BLaER1 treated with 17β-estradiol and CSF1 and Interleukin-3, amounts not matched to agents 10 nM and 100 nM (cell line): ENCODE data around the gene KLHL3.

ENCODE experiments used
- H3K27ac ChIP-seq, 11 experiments: shearing (Covaris generic); formaldehyde crosslinking; 2 replicates each; pipeline ENCODE4 v1.8.1; 2022
- H3K27me3 ChIP-seq, 11 experiments: shearing (Covaris generic); formaldehyde crosslinking; 2 replicates each; pipeline ENCODE4 v1.8.1; 2022
- H3K36me3 ChIP-seq, 11 experiments: shearing (Covaris generic); formaldehyde crosslinking; 2 replicates each; pipeline ENCODE4 v1.8.1; 2022
- H3K4me1 ChIP-seq, 10 experiments: shearing (Covaris generic); formaldehyde crosslinking; 2 replicates each; pipeline ENCODE4 v1.8.1; 2022
- H3K4me2 ChIP-seq, 11 experiments: shearing (Covaris generic); formaldehyde crosslinking; 2 replicates each; pipeline ENCODE4 v1.8.1; 2022
- H3K4me3 ChIP-seq, 10 experiments: shearing (Covaris generic); formaldehyde crosslinking; 2 replicates each; pipeline ENCODE4 v1.8.1; 2022
- H3K9ac ChIP-seq, 11 experiments: shearing (Covaris generic); formaldehyde crosslinking; 2 replicates each; pipeline ENCODE4 v1.8.1; 2022
- H3K9me3 ChIP-seq, 11 experiments: shearing (Covaris generic); formaldehyde crosslinking; replicated peaks in 1 of 11; 2 replicates each; pipeline ENCODE4 v1.8.1; 2022
- H4K20me1 ChIP-seq, 11 experiments: shearing (Covaris generic); formaldehyde crosslinking; 2 replicates each; pipeline ENCODE4 v1.8.1; 2022
- Cebpa-rat ChIP-seq, 11 experiments: shearing (Covaris generic); IDR thresholded peaks; 2 replicates each; pipeline ENCODE4 v1.8.1; 2022

The KLHL3 gene

DNA sequence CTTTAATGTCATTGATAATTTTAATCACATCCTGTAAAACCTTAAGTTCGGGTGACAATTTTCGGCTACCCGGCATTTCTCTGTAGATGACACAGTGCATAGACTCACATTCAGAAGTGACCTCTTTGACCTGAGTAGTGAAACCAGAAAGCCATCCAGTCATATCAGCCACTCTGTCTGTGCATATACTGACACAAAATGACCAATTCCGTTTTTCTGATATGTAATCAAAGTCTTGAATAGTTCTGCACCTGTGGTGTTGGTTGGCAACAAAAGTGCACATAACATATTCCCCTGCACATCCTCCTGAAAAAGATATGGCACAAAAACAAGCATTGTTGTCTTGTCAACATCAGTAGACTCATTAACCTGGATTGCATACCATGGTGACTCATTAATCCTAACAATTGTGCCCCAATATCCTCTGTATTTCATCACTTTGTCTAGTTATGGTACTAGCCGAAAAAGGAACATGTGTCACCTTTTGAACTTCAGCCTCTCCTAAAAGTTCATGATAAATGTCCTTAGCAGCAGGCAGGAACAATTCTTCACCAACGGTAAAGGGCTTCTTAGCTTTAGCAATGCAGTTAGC, 22.9 kb upstream of the KLHL3 start:
- peaks cover 0 to 8% (median 5%) of the 10 kb centered on the region in 10 experiments; a peak in 9 of 20 replicates for H3K4me1 ChIP-seq
- no peak overlapping the region for H3K9ac ChIP-seq
- H3K36me3 ChIP-seq, result no peaks in the 10 kb centered on the region
- no peak overlapping the region for H3K4me2 ChIP-seq
- peaks cover 0 to 3% (median under 1%) of the 10 kb centered on the region in 11 experiments; a peak in 8 of 22 replicates for H4K20me1 ChIP-seq
- H3K27me3 ChIP-seq, result no peaks in the 10 kb centered on the region
- no peak for TF ChIP-seq Cebpa-rat (IDR thresholded peaks at IDR 0.05)
- peaks cover 0 to 4% (median 0%) of the 10 kb centered on the region in 11 experiments; a peak in 1 of 22 replicates for H3K9me3 ChIP-seq
- no peak overlapping the region for H3K4me3 ChIP-seq
- no peak overlapping the region for H3K27ac ChIP-seq

DNA sequence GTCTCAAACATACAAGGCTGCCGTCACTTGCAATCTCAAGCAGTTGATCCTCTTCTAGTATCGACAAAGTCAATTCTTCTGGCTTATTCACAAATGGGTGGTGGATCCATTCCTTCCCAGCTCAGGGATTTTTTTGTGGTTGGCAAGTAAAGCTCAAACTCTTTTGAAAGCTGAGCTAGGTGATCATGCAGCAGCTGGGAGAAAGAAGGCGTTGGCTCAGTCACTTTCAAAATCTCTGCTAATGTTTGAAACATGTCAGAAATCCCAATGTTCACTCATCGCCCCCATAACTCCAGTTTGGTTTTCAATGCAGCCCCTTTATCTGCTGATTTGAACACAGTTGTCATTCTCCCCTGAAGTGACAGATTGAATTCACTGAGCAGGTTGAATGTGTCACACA, 22.2 kb upstream of the KLHL3 start:
- no peak overlapping the region for H3K4me3 ChIP-seq
- H3K9me3 ChIP-seq, result peaks cover 0 to 4% (median 0%) of the 10 kb centered on the region in 11 experiments; a peak in 1 of 22 replicates
- no peak overlapping the region for H3K27ac ChIP-seq
- peaks cover 1 to 10% (median 7%) of the 10 kb centered on the region in 11 experiments; a peak in 18 of 22 replicates for H4K20me1 ChIP-seq
- no peak for TF ChIP-seq Cebpa-rat (IDR thresholded peaks at IDR 0.05)
- peaks cover 0 to 5% (median 0%) of the 10 kb centered on the region in 11 experiments; a peak in 7 of 22 replicates for H3K36me3 ChIP-seq
- H3K4me1 ChIP-seq, result peaks cover 0 to 8% (median 5%) of the 10 kb centered on the region in 10 experiments; a peak in 9 of 20 replicates
- no peak overlapping the region for H3K9ac ChIP-seq
- H3K4me2 ChIP-seq, result no peak overlapping the region
- H3K27me3 ChIP-seq, result no peaks in the 10 kb centered on the region

- no peaks in the 10 kb centered on the region for H3K27me3 ChIP-seq
- peaks cover 0 to 4% (median 0%) of the 10 kb centered on the region in 11 experiments; a peak in 1 of 22 replicates for H3K9me3 ChIP-seq
- H3K4me1 ChIP-seq, result peaks cover 0 to 8% (median 5%) of the 10 kb centered on the region in 10 experiments; a peak in 9 of 20 replicates
- H3K4me3 ChIP-seq, result no peak overlapping the region
- peak in 3 of 11 experiments; percentile 28 to 63 (median 40); a peak in 3 of 22 replicates for TF ChIP-seq Cebpa-rat (IDR thresholded peaks at IDR 0.05)
- H4K20me1 ChIP-seq, result peaks cover 6 to 15% (median 12%) of the 10 kb centered on the region in 11 experiments; a peak in 20 of 22 replicates
- H3K27ac ChIP-seq, result no peak overlapping the region
- no peak overlapping the region for H3K9ac ChIP-seq
- H3K36me3 ChIP-seq, result peaks cover 0 to 10% (median 5%) of the 10 kb centered on the region in 11 experiments; a peak in 9 of 22 replicates
- no peak overlapping the region for H3K4me2 ChIP-seq
Observed at GRCh38 chr5:137757634-137758033, 21.7 kb upstream of the KLHL3 start.

DNA sequence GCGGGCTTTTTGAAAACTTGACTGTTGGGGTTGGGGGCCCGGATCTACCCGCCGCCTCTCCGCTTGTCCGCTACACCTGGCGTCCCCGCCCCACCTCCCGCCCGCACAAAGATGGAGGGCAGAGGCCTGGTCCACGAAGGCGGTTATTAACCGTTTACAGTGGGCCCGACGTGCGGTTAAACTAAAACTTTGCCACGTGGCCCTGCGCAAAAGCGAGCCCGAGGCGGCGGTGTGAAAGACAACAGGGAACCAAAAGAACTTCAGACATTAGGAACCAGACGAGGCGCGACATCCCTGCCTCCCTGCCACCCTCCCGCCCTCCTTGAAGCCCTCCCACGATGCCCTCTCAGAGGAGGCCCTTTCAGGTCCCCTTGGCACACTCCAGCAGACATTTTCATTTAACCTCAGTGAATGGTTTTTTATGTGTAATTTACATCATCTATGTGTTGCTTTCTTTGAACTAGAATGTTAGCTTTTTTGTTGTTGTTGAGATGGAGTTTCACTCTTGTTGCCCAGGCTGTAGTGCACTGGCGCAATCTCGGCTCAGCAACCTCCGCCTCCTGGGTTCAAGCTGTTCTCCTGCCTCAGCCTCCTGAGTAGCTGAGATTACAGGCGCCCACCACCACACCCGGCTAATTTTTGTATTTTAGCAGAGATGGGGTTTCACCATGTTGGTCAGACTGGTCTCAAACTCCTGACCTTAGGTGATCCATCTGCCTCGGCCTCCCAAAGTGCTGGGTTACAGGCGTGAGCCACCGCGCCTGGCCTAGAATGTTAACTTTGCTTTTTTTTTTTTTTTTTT, 19.3 kb upstream of the KLHL3 start:
- H3K4me2 ChIP-seq, result peak overlapping the region; percentile 46 to 81 (median 70)
- no peak for TF ChIP-seq Cebpa-rat (IDR thresholded peaks at IDR 0.05)
- peaks cover 0 to 35% (median 21%) of the 10 kb centered on the region in 11 experiments; a peak in 15 of 22 replicates for H3K36me3 ChIP-seq
- 0 out of 22 replicates have a peak, but pooled peaks cover 0 to under 1% (median 0%) of the 10 kb centered on the region in 11 experiments for H3K9me3 ChIP-seq
- peak overlapping the region; percentile 93 to 100 (median 100) for H3K9ac ChIP-seq
- H3K4me3 ChIP-seq, result peak overlapping the region; percentile 81 to 100 (median 94)
- peaks cover 15 to 24% (median 20%) of the 10 kb centered on the region in 10 experiments for H3K4me1 ChIP-seq
- H3K27ac ChIP-seq, result peak overlapping the region; percentile 94 to 99 (median 99)
- H3K27me3 ChIP-seq, result no peaks in the 10 kb centered on the region
- peaks cover 31 to 39% (median 37%) of the 10 kb centered on the region in 11 experiments for H4K20me1 ChIP-seq

DNA sequence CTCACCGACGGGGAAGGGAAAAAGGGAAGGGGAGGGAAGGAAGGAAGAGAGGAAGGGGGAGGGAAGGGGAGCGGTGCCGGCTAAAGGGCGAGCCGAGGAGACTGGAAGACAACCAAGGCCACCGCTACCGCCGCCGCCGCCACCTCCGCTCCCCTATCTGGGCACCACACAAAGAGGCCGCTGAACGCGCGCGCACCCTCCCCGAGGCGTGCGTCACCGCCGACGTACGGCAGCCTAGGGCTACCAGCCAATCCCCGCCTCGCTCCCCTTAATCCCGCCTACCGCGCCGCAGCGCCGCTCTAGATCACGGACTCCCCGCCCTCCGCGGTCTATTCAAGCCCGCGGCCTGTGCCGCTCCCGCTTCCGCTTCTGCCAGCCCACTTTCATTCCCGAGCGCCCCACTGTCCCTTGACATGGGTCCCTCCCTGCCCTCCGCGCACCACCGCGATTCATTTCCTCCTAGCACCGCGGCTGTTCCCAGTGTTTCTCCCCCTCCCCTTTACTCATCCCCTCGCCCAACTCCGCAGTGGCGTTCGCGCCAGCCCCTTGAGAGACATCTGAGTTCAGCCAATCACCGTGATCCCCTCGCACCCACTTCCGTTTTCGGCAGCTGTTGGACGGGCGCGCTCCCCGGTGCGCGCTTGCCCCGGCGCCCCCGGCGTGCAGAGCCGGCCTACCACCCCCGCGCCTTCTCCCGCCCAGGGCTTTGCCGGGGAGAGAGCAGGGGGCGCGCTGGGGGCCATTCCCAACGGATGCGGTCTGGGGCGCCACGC, 18.5 kb upstream of the KLHL3 start, which contains the start of gene HNRNPA0:
Gene HNRNPA0 (minus strand): TSS at position 176 of the 773 bp plus-strand sequence. CDS start 297 bp downstream, outside the sequence.
- Histone ChIP-seq H3K9ac (peak within 1 kb of the TSS; percentile 93 to 100 (median 100)), H3K4me3 (peak within 1 kb of the TSS; percentile 81 to 100 (median 94)), H3K36me3 (peaks cover 0 to 43% (median 27%) of the 10 kb centered on the region in 11 experiments; a peak in 15 of 22 replicates), H3K4me2 (peak within 1 kb of the TSS; percentile 63 to 96 (median 88)), H3K9me3 (no peaks in the 10 kb centered on the region), H4K20me1 (peaks cover 39 to 47% (median 45%) of the 10 kb centered on the region in 11 experiments), H3K4me1 (peaks cover 15 to 27% (median 23%) of the 10 kb centered on the region in 10 experiments), H3K27me3 (no peaks in the 10 kb centered on the region), H3K27ac (peak within 1 kb of the TSS; percentile 94 to 99 (median 99))
- no peak for TF ChIP-seq Cebpa-rat (IDR thresholded peaks at IDR 0.05)

DNA sequence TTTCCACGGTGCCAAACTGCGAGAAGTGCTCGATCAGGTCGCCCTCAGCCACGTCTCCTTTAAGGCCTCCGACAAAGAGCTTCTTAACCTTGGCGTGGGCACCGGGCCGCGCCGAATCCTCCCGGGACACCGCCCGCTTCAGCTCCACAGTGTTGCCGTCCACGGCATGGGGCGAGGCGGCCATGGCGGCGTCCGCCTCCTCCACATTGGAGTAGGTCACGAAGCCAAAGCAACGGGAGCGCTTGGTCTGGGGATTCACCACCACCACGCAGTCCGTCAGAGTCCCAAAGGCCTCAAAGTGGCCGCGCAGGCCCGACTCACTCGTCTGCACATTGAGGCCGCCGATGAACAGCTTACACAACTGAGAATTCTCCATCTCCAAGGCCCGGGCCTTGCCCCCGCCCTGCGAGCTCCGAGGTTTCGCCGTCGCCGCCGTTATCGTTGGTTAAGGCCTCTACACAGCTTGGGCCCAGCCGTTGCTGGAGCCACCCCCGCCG, 17.9 kb upstream of the KLHL3 start:
- peaks cover 0 to 47% (median 28%) of the 10 kb centered on the region in 11 experiments; a peak in 15 of 22 replicates for H3K36me3 ChIP-seq
- no peak for TF ChIP-seq Cebpa-rat (IDR thresholded peaks at IDR 0.05)

DNA sequence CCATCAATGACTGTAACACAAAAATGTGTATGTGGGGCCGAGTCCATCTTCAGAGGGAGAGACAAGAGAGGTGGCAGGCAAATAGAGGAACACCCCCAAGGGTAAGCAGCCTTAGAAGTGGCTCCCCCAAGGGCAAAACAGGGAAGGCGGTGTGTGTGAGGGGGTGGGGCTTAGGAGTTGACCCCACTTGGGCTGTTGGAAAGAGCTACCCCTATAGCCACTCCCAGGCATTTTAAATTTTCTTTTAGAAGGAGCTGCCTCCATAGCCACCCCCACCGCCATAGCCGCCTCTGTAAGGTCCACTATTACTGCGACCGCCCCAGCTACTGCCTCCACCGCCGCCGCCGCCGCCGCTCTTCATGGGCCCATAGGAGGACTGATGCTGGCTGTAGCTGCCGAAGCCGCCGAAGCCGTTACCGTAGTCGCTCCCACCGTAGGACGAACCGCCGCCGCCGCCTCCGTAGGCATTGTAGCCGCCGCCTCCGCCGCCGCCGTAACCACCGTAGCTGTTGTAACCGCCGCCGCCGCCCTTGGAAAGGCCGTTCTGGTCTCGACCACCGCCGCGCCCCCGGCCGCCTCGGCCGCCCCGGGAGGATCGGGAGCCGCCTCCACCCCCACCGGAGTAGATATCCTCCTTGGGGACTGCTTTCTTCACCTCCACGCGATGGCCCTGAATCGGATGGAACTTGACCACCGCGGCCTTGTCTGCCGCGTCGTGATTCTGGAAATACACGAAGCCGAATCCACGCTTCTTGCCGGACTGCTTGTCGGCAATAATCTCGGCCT, 17.2 kb upstream of the KLHL3 start:
- peak overlapping the region; percentile 43 to 96 (median 88) for H3K4me2 ChIP-seq
- H3K9me3 ChIP-seq, result no peaks in the 10 kb centered on the region
- peaks cover 15 to 27% (median 23%) of the 10 kb centered on the region in 10 experiments for H3K4me1 ChIP-seq
- peak overlapping the region; percentile 81 to 100 (median 94) for H3K4me3 ChIP-seq
- no peaks in the 10 kb centered on the region for H3K27me3 ChIP-seq
- peak overlapping the region; percentile 93 to 100 (median 100) for H3K9ac ChIP-seq
- H4K20me1 ChIP-seq, result peaks cover 49 to 60% (median 58%) of the 10 kb centered on the region in 11 experiments
- no peak for TF ChIP-seq Cebpa-rat (IDR thresholded peaks at IDR 0.05)
- peaks cover 0 to 50% (median 28%) of the 10 kb centered on the region in 11 experiments; a peak in 15 of 22 replicates for H3K36me3 ChIP-seq
- peak overlapping the region; percentile 94 to 99 (median 99) for H3K27ac ChIP-seq

More for the DNA sequence above, 17.9 kb upstream of the KLHL3 start:
- Histone ChIP-seq H3K4me1 (peaks cover 15 to 27% (median 23%) of the 10 kb centered on the region in 10 experiments), H3K9ac (peak overlapping the region; percentile 93 to 100 (median 100)), H3K9me3 (no peaks in the 10 kb centered on the region), H3K4me2 (peak overlapping the region; percentile 43 to 96 (median 85)), H3K27me3 (no peaks in the 10 kb centered on the region), H4K20me1 (peaks cover 45 to 54% (median 51%) of the 10 kb centered on the region in 11 experiments), H3K4me3 (peak overlapping the region; percentile 81 to 100 (median 94)), H3K27ac (peak overlapping the region; percentile 94 to 99 (median 99))
